Measurements from ENCODE around the gene TTC21A. TPM values are rescaled to one million over a fixed set of nuclear protein-coding genes. Genes with fewer than 3 reads are reported as not detected.
"Not testable (repeated sequence)": the region's sequence is repeated elsewhere in the genome, so short reads cannot be mapped to it uniquely, and the experiment has no call there.

TTC21A gene
- polyA plus RNA-seq, 4 donors, result 1.7 to 12.7 (median 7.0) TPM

GRCh38 chr3:39166932-39167532 lies 59.6 kb downstream of the TTC21A start:
- H3K9me3 ChIP-seq (ENCODE audit: control insufficient read depth in 2 of 2, insufficient read depth in 1 of 2, low read depth in 1 of 2, low read length in 1 of 2), result no peaks in the 10 kb centered on the region
- FAIRE-seq (no peak), DNase-seq (no peak)
- no peaks in the 10 kb centered on the region for H3K36me3 ChIP-seq (ENCODE audit: control insufficient read depth in 3 of 3, insufficient read depth in 2 of 3, low read depth in 1 of 3, low read length in 3 of 3)
- H3K27ac ChIP-seq (ENCODE audit: low read depth in 1 of 3, low read length in 2 of 3), result peak overlapping the region in 1 of 3 donors; percentile 46
- no peaks in the 10 kb centered on the region for H3K4me1 ChIP-seq (ENCODE audit: control insufficient read depth in 3 of 3, insufficient read depth in 2 of 3, low read depth in 1 of 3, low read length in 2 of 3)
- H3K4me3 ChIP-seq (ENCODE audit: low read depth in 1 of 3, low read length in 3 of 3), result no peak overlapping the region
- H3K27me3 ChIP-seq (ENCODE audit: control insufficient read depth in 3 of 3, insufficient read depth in 3 of 3, low read length in 3 of 3), result no peaks in the 10 kb centered on the region
- 56 to 87% (median 83%) methylated on average over 1 of the region's 1 CpG for WGBS, 3 donors

GRCh38 chr3:39168156-39168780 lies 60.8 kb downstream of the TTC21A start:
- WGBS, 3 donors, result 91 to 94% (median 93%) methylated on average over 5 of the region's 5 CpGs
- DNase-seq (no peak), FAIRE-seq (no peak)
- Histone ChIP-seq H3K27me3 (ENCODE audit: control insufficient read depth in 3 of 3, insufficient read depth in 3 of 3, low read length in 3 of 3) (no peaks in the 10 kb centered on the region), H3K9me3 (ENCODE audit: control insufficient read depth in 2 of 2, insufficient read depth in 1 of 2, low read depth in 1 of 2, low read length in 1 of 2) (no peaks in the 10 kb centered on the region), H3K36me3 (ENCODE audit: control insufficient read depth in 3 of 3, insufficient read depth in 2 of 3, low read depth in 1 of 3, low read length in 3 of 3) (no peaks in the 10 kb centered on the region), H3K27ac (ENCODE audit: low read depth in 1 of 3, low read length in 2 of 3) (no peak overlapping the region), H3K4me1 (ENCODE audit: control insufficient read depth in 3 of 3, insufficient read depth in 2 of 3, low read depth in 1 of 3, low read length in 2 of 3) (no peaks in the 10 kb centered on the region), H3K4me3 (ENCODE audit: low read depth in 1 of 3, low read length in 3 of 3) (no peak overlapping the region)

GRCh38 chr3:39169712-39170111 lies 62.2 kb downstream of the TTC21A start:
- Histone ChIP-seq H3K36me3 (ENCODE audit: control insufficient read depth in 3 of 3, insufficient read depth in 2 of 3, low read depth in 1 of 3, low read length in 3 of 3) (no peaks in the 10 kb centered on the region), H3K4me1 (ENCODE audit: control insufficient read depth in 3 of 3, insufficient read depth in 2 of 3, low read depth in 1 of 3, low read length in 2 of 3) (no peaks in the 10 kb centered on the region), H3K27ac (ENCODE audit: low read depth in 1 of 3, low read length in 2 of 3) (no peak overlapping the region), H3K4me3 (ENCODE audit: low read depth in 1 of 3, low read length in 3 of 3) (no peak overlapping the region), H3K27me3 (ENCODE audit: control insufficient read depth in 3 of 3, insufficient read depth in 3 of 3, low read length in 3 of 3) (no peaks in the 10 kb centered on the region), H3K9me3 (ENCODE audit: control insufficient read depth in 2 of 2, insufficient read depth in 1 of 2, low read depth in 1 of 2, low read length in 1 of 2) (no peaks in the 10 kb centered on the region)
- 64 to 77% (median 65%) methylated on average over 1 of the region's 1 CpG for WGBS, 3 donors
- FAIRE-seq (no peak), DNase-seq (no peak)

GRCh38 chr3:39170461-39170860 lies 63.0 kb downstream of the TTC21A start:
- FAIRE-seq (no peak), DNase-seq (no peak)
- Histone ChIP-seq H3K9me3 (ENCODE audit: control insufficient read depth in 2 of 2, insufficient read depth in 1 of 2, low read depth in 1 of 2, low read length in 1 of 2) (no peaks in the 10 kb centered on the region), H3K36me3 (ENCODE audit: control insufficient read depth in 3 of 3, insufficient read depth in 2 of 3, low read depth in 1 of 3, low read length in 3 of 3) (no peaks in the 10 kb centered on the region), H3K4me3 (ENCODE audit: low read depth in 1 of 3, low read length in 3 of 3) (no peak overlapping the region), H3K27ac (ENCODE audit: low read depth in 1 of 3, low read length in 2 of 3) (no peak overlapping the region), H3K27me3 (ENCODE audit: control insufficient read depth in 3 of 3, insufficient read depth in 3 of 3, low read length in 3 of 3) (no peaks in the 10 kb centered on the region), H3K4me1 (ENCODE audit: control insufficient read depth in 3 of 3, insufficient read depth in 2 of 3, low read depth in 1 of 3, low read length in 2 of 3) (no peaks in the 10 kb centered on the region)
- WGBS, 3 donors, result 92 to 95% (median 93%) methylated on average over 4 of the region's 4 CpGs

GRCh38 chr3:39170877-39171276 lies 63.4 kb downstream of the TTC21A start:
- not testable (repeated sequence) for H3K4me3 ChIP-seq (ENCODE audit: low read depth in 1 of 3, low read length in 3 of 3); H3K9me3 ChIP-seq (ENCODE audit: control insufficient read depth in 2 of 2, insufficient read depth in 1 of 2, low read depth in 1 of 2, low read length in 1 of 2); H3K36me3 ChIP-seq (ENCODE audit: control insufficient read depth in 3 of 3, insufficient read depth in 2 of 3, low read depth in 1 of 3, low read length in 3 of 3); H3K27ac ChIP-seq (ENCODE audit: low read depth in 1 of 3, low read length in 2 of 3); DNase-seq; H3K4me1 ChIP-seq (ENCODE audit: control insufficient read depth in 3 of 3, insufficient read depth in 2 of 3, low read depth in 1 of 3, low read length in 2 of 3); H3K27me3 ChIP-seq (ENCODE audit: control insufficient read depth in 3 of 3, insufficient read depth in 3 of 3, low read length in 3 of 3); FAIRE-seq
- WGBS, 3 donors, result 62 to 86% (median 74%) methylated on average over 5 to 6 of the region's 6 CpGs

GRCh38 chr3:39171860-39172259 lies 64.4 kb downstream of the TTC21A start:
- Histone ChIP-seq H3K4me3 (ENCODE audit: low read depth in 1 of 3, low read length in 3 of 3) (no peak overlapping the region), H3K36me3 (ENCODE audit: control insufficient read depth in 3 of 3, insufficient read depth in 2 of 3, low read depth in 1 of 3, low read length in 3 of 3) (no peaks in the 10 kb centered on the region), H3K9me3 (ENCODE audit: control insufficient read depth in 2 of 2, insufficient read depth in 1 of 2, low read depth in 1 of 2, low read length in 1 of 2) (no peaks in the 10 kb centered on the region), H3K27me3 (ENCODE audit: control insufficient read depth in 3 of 3, insufficient read depth in 3 of 3, low read length in 3 of 3) (no peaks in the 10 kb centered on the region), H3K27ac (ENCODE audit: low read depth in 1 of 3, low read length in 2 of 3) (no peak overlapping the region), H3K4me1 (ENCODE audit: control insufficient read depth in 3 of 3, insufficient read depth in 2 of 3, low read depth in 1 of 3, low read length in 2 of 3) (peaks cover 0 to under 1% (median 0%) of the 10 kb centered on the region in 3 donors)
- no peak for FAIRE-seq
- 42 to 67% (median 46%) methylated on average over 2 of the region's 2 CpGs for WGBS, 3 donors
- DNase-seq, result no peak

GRCh38 chr3:39173318-39174125 lies 66.0 kb downstream of the TTC21A start:
- no peaks in the 10 kb centered on the region for H3K9me3 ChIP-seq (ENCODE audit: control insufficient read depth in 2 of 2, insufficient read depth in 1 of 2, low read depth in 1 of 2, low read length in 1 of 2)
- FAIRE-seq (no peak), DNase-seq (peak in 1 of 2 donors; percentile 51)
- no peak overlapping the region for H3K4me3 ChIP-seq (ENCODE audit: low read depth in 1 of 3, low read length in 3 of 3)
- H3K27me3 ChIP-seq (ENCODE audit: control insufficient read depth in 3 of 3, insufficient read depth in 3 of 3, low read length in 3 of 3), result no peaks in the 10 kb centered on the region
- WGBS, 3 donors, result 36 to 58% (median 42%) methylated on average over 2 of the region's 2 CpGs
- no peaks in the 10 kb centered on the region for H3K36me3 ChIP-seq (ENCODE audit: control insufficient read depth in 3 of 3, insufficient read depth in 2 of 3, low read depth in 1 of 3, low read length in 3 of 3)
- peaks cover 2 to 9% (median 3%) of the 10 kb centered on the region in 3 donors for H3K4me1 ChIP-seq (ENCODE audit: control insufficient read depth in 3 of 3, insufficient read depth in 2 of 3, low read depth in 1 of 3, low read length in 2 of 3)
- H3K27ac ChIP-seq (ENCODE audit: low read depth in 1 of 3, low read length in 2 of 3), result no peak overlapping the region

GRCh38 chr3:39176025-39176714 lies 68.7 kb downstream of the TTC21A start:
- FAIRE-seq (no peak), DNase-seq (no peak)
- Histone ChIP-seq H3K36me3 (ENCODE audit: control insufficient read depth in 3 of 3, insufficient read depth in 2 of 3, low read depth in 1 of 3, low read length in 3 of 3) (no peaks in the 10 kb centered on the region), H3K4me1 (ENCODE audit: control insufficient read depth in 3 of 3, insufficient read depth in 2 of 3, low read depth in 1 of 3, low read length in 2 of 3) (peaks cover 5 to 33% (median 11%) of the 10 kb centered on the region in 3 donors), H3K27me3 (ENCODE audit: control insufficient read depth in 3 of 3, insufficient read depth in 3 of 3, low read length in 3 of 3) (no peaks in the 10 kb centered on the region), H3K4me3 (ENCODE audit: low read depth in 1 of 3, low read length in 3 of 3) (no peak overlapping the region), H3K27ac (ENCODE audit: low read depth in 1 of 3, low read length in 2 of 3) (peak overlapping the region in 1 of 3 donors; percentile 87), H3K9me3 (ENCODE audit: control insufficient read depth in 2 of 2, insufficient read depth in 1 of 2, low read depth in 1 of 2, low read length in 1 of 2) (no peaks in the 10 kb centered on the region)
- WGBS, 3 donors, result 80 to 87% (median 83%) methylated on average over 6 of the region's 6 CpGs

Data from small intestine (tissue), 7 donors.